NCI-H524 (cell line): ENCODE data around the gene HLA-DPB1.
"Not testable (repeated sequence)": the region's sequence is repeated elsewhere in the genome, so short reads cannot be mapped to it uniquely, and the experiment has no call there.

Experiments used
- DNase-seq, 2 experiments: peaks; one replicate each; lab custom pipeline; 2025; lab: John Stamatoyannopoulos, UW

Gene HLA-DPB1

GRCh38 chr6:33075568-33076405, at the start of gene HLA-DPB1:
Gene HLA-DPB1, plus strand, starts transcription at chr6:33075990. Its CDS starts 52 bp downstream, at chr6:33076042.
- peak in 1 of 2 experiments; percentile 21 for DNase-seq

- no peak for DNase-seq
These were observed 47.5 kb upstream of the HLA-DPB1 start for GRCh38 chr6:33028220-33028849.

GRCh38 chr6:33029328-33030184, 46.2 kb upstream of the HLA-DPB1 start:
- DNase-seq: no peak

- DNase-seq: no peak
These were observed 45.5 kb upstream of the HLA-DPB1 start for GRCh38 chr6:33030245-33030644.

GRCh38 chr6:33034554-33034953, 41.2 kb upstream of the HLA-DPB1 start:
- DNase-seq: no peak

- DNase-seq: no peak
These were observed 39.3 kb upstream of the HLA-DPB1 start for GRCh38 chr6:33036535-33036934.

GRCh38 chr6:33040157-33040556, 35.6 kb upstream of the HLA-DPB1 start:
- DNase-seq: no peak

GRCh38 chr6:33049323-33050013, 26.3 kb upstream of the HLA-DPB1 start:
- DNase-seq: no peak

GRCh38 chr6:33050014-33050810, 25.6 kb upstream of the HLA-DPB1 start:
- no peak for DNase-seq

- DNase-seq: no peak
These were observed 23.2 kb upstream of the HLA-DPB1 start for GRCh38 chr6:33052627-33053026.

GRCh38 chr6:33053230-33053629, 22.6 kb upstream of the HLA-DPB1 start:
- DNase-seq: no peak

GRCh38 chr6:33057222-33058150, 18.3 kb upstream of the HLA-DPB1 start:
- no peak for DNase-seq

- DNase-seq: no peak
These were observed 13.8 kb upstream of the HLA-DPB1 start for GRCh38 chr6:33061987-33062386.

- DNase-seq: not testable (repeated sequence)
These were observed 12.4 kb upstream of the HLA-DPB1 start for GRCh38 chr6:33063435-33063834.

GRCh38 chr6:33064723-33065122, 11.1 kb upstream of the HLA-DPB1 start:
- no peak for DNase-seq

- DNase-seq: no peak
These were observed 10.5 kb upstream of the HLA-DPB1 start for GRCh38 chr6:33065312-33065711.

- no peak for DNase-seq
These were observed 8.8 kb upstream of the HLA-DPB1 start for GRCh38 chr6:33066917-33067521.

GRCh38 chr6:33069021-33069738, 6.6 kb upstream of the HLA-DPB1 start:
- no peak for DNase-seq

- DNase-seq: no peak
These were observed 4.9 kb upstream of the HLA-DPB1 start for GRCh38 chr6:33070909-33071308.
